Heart left ventricle (tissue), 16 donors: ENCODE measurements around the gene NR1H2. TPM values are rescaled to one million over a fixed set of nuclear protein-coding genes. Genes with fewer than 3 reads are reported as not detected.
A peak's percentile ranks its signal among the peaks of the same experiment; 100 is the strongest.

ENCODE experiments used
- ATAC-seq, 4 donors: fragments of 200-7000 bp; cut with Tn5 transposase; one replicate each; pipeline ENCODE4 v1.9.1; 2020 to 2022; ENCODE audit warnings: moderate library complexity in 4 of 4, mild to moderate bottlenecking in 3 of 4, moderate number of reproducible peaks in 1 of 4
- DNase-seq, 5 donors: peaks; one replicate each; pipeline ENCODE4 v3.0.0-alpha.2; 2020
- H3K27ac ChIP-seq, 12 donors: fragments of 200-600 bp; sonication (generic) in 4 of 12; one replicate each; pipeline versions ENCODE4 v1.5.0 to v1.8.0; 2016 to 2022; ENCODE audit warnings: mild to moderate bottlenecking in 2 of 12
- H3K27me3 ChIP-seq, 9 donors: fragments of 200-600 bp; sonication (generic) in 2 of 9; one replicate each; pipeline versions ENCODE4 v1.5.1 to v1.8.0; 2016 to 2022; ENCODE audit warnings: mild to moderate bottlenecking in 3 of 9
- H3K36me3 ChIP-seq, 9 donors: fragments of 200-600 bp; sonication (generic) in 2 of 9; one replicate each; pipeline versions ENCODE4 v1.5.0 to v1.8.0; 2018 to 2022; ENCODE audit warnings: mild to moderate bottlenecking in 2 of 9
- H3K4me1 ChIP-seq, 12 donors: fragments of 200-600 bp; sonication (generic) in 4 of 12; one replicate each; pipeline versions ENCODE4 v1.5.0 to v1.8.0; 2016 to 2022; ENCODE audit warnings: mild to moderate bottlenecking in 3 of 12
- H3K4me3 ChIP-seq, 12 donors: fragments of 200-600 bp; sonication (generic) in 4 of 12; one replicate each; pipeline versions ENCODE4 v1.5.0 to v1.8.0; 2017 to 2022; ENCODE audit warnings: mild to moderate bottlenecking in 9 of 12, moderate library complexity in 4 of 12
- H3K9me3 ChIP-seq, 12 donors: fragments of 200-600 bp; sonication (generic) in 4 of 12; one replicate each; pipeline versions ENCODE4 v1.5.0 to v1.8.0; 2016 to 2022; ENCODE audit warnings: mild to moderate bottlenecking in 1 of 12
- POLR2A ChIP-seq, 2 donors: fragments of 450-650 bp; IDR thresholded peaks; one replicate each; pipeline ENCODE4 v1.6.1; 2017; ENCODE audit warnings: antibody characterized with exemption in 2 of 2, mild to moderate bottlenecking in 2 of 2, moderate library complexity in 2 of 2
- WGBS, 4 donors: extraction: QIAGEN DNeasy Blood & Tissue Kit in 2 of 4; methylation state at CpG; one replicate each; pipeline versions ENCODE4 v1.1.5 to v1.1.7; 2013 to 2018; 5-methylcytosine and 5-hydroxymethylcytosine counted together
- intact Hi-C, 10 donors: fragments of 100-400 bp; cut with DNase I; formaldehyde crosslinking; loops; one replicate each; pipeline versions ENCODE4 v1.11.1 to v1.14.2; 2022
- long read RNA-seq, 3 donors: library from polyadenylated mRNA; unstranded; transcript quantifications; one replicate each; pipeline ENCODE4 v2.0.0, GENCODE V29; 2020 to 2021
- polyA plus RNA-seq, 2 donors: library from polyadenylated mRNA; stranded (reverse); fragments of 200-250 nt; gene quantifications; one replicate each; pipeline ENCODE4 v1.2.3, GENCODE V29; 2013
- total RNA-seq, 9 donors: library from RNA; depleted of rRNA in 2 of 9; stranded (reverse); fragments of >200 nt in 2 of 9; fragmentation: NEBNext Ultra II Directional in 3 of 9; extraction: Animal tissue kit (Norgen Biotek cat#: 25700) in 3 of 9; gene quantifications; one replicate each; pipeline versions ENCODE4 v1.1.0 to v1.2.4, GENCODE V29; 2016 to 2023
- TF ChIP-seq, protein P1 (sequence below), 12 donors: fragments of 200-600 bp; sonication (generic) in 4 of 12; IDR thresholded peaks; one replicate each; pipeline versions ENCODE4 v1.5.0 to v1.8.0; 2018 to 2022; ENCODE audit warnings: antibody characterized with exemption in 12 of 12, mild to moderate bottlenecking in 5 of 12
- donor health status: ischemic (EF 13 %, LVEDD 7.1; RV severe dilation, severe dysfunction).
- donor health status: healthy with polysubstance abuse.
- donor health status: DM: no; HTN: yes; CAD: no.
- donor health status: DM: no; HTN: no; CAD: no.
- donor health status: ischemic (EF 25% LVEDD 6.9; RV normal size, moderate dysfunction).
- donor health status: ischemic (EF 25% LVEDD 5.7; RV mildly dilated, moderate dysfunction).
- donor health status: healthy.
- donor health status: DM: yes; HTN: yes; CAD: no.
- donor health status: ischemic (EF 35%, LVEDD 5.7; RV mildly dilated, moderate dysfunction).
- donor health status: nonischemic (EF 11% LVEDD 7.7; RV severe dilation, severe dysfunction).
- donor health status: DM: yes; HTN: yes; CAD: no.
- donor health status: PGD.
- donor health status: ischemic (EF 29% LVEDD 5.4; RV normal size, mild dysfunction).
- donor health status: nonischemic (EF 23%, LVEDD 6.1; RV moderate dilation, normal function).

Gene NR1H2
- 100 to 1,000 TPM in 3 of 9 donors, 10 to 100 TPM in 6; 66.2 to 162 (median 74.3) TPM for total RNA-seq
- 100 to 1,000 TPM in 1 of 2 donors, 10 to 100 TPM in 1; 91.5 to 155 TPM for polyA plus RNA-seq
- long read RNA-seq, donor 1, transcript NR1H2-201 (10 exons, 1,998 nt), result major isoform, 177 of 255 reads
- long read RNA-seq, donor 1, partial matches to known transcripts, result 54 of 255 reads
- long read RNA-seq, donor 1, other reads (novel, unspliced or antisense), result 17 of 255 reads
- long read RNA-seq, donor 2, transcript NR1H2-211 (10 exons, 1,830 nt), result minor isoform, 31 of 1,132 reads
- long read RNA-seq, donor 2, transcript NR1H2-202 (9 exons, 1,466 nt), result minor isoform, 18 of 1,132 reads
- long read RNA-seq, donor 2, transcript NR1H2-201 (10 exons, 1,998 nt), result major isoform, 917 of 1,132 reads
- long read RNA-seq, donor 2, partial matches to known transcripts, result 99 of 1,132 reads
- long read RNA-seq, donor 2, other reads (novel, unspliced or antisense), result 66 of 1,132 reads
- long read RNA-seq, donor 3, transcript NR1H2-201 (10 exons, 1,998 nt), result major isoform, 222 of 313 reads
- long read RNA-seq, donor 3, transcript NR1H2-211 (10 exons, 1,830 nt), result minor isoform, 5 of 313 reads
- long read RNA-seq, donor 3, partial matches to known transcripts, result 59 of 313 reads
- long read RNA-seq, donor 3, other reads (novel, unspliced or antisense), result 23 of 313 reads

DNA sequence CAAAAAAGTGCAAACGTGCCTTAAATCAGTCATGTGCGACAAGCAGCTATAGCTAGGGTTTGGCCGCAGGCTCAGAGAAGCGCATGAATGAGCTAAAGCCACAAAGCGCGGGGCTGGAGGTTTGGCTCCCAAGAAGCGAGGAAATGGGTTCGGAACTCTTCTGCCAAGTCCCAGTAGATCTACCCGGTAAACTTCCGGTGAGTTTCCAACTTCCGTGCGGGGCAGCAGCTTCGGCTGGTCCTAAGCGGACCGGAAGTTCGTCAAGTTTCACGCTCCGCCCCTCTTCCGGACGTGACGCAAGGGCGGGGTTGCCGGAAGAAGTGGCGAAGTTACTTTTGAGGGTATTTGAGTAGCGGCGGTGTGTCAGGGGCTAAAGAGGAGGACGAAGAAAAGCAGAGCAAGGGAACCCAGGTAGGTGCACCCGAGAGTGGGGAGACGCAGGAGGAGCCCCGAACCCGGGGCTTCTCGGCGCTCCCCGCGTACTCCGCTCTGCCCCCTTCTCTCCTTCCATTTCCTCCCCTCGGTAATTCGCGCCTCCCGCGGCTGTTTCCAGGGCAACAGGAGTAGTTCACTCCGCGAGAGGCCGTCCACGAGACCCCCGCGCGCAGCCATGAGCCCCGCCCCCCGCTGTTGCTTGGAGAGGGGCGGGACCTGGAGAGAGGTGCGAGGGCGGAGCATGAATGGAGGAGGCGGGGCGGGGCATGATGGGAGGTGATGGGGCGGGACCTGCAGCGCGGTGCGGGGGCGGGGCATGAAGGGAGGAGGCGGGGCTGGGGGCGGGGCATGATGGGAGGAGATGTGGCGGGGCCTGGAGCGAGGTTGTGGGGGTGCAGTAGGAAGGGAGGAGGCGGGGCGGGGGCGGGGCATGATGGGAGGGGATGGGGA lies at the start of gene NR1H2:
Gene NR1H2, plus strand, starts transcription at position 292 of the 885 bp plus-strand sequence. CDS start 1,149 bp downstream, outside the sequence.
- Histone ChIP-seq H3K27ac (peak within 1 kb of the TSS; percentile 96 to 100 (median 99)), H3K27me3 (no peaks in the 10 kb centered on the region), H3K4me1 (peaks cover 0 to 43% (median 21%) of the 10 kb centered on the region in 12 donors), H3K9me3 (no peaks in the 10 kb centered on the region), H3K36me3 (peaks cover 0 to 42% (median 40%) of the 10 kb centered on the region in 9 donors), H3K4me3 (peak within 1 kb of the TSS; percentile 74 to 99 (median 92))
- WGBS, 4 donors, result 1 to 3% (median 2%) methylated on average over 54 to 67 of the region's 67 CpGs
- DNase-seq, result peak; percentile 95 to 97 (median 95)
- TF ChIP-seq, protein P1, sequence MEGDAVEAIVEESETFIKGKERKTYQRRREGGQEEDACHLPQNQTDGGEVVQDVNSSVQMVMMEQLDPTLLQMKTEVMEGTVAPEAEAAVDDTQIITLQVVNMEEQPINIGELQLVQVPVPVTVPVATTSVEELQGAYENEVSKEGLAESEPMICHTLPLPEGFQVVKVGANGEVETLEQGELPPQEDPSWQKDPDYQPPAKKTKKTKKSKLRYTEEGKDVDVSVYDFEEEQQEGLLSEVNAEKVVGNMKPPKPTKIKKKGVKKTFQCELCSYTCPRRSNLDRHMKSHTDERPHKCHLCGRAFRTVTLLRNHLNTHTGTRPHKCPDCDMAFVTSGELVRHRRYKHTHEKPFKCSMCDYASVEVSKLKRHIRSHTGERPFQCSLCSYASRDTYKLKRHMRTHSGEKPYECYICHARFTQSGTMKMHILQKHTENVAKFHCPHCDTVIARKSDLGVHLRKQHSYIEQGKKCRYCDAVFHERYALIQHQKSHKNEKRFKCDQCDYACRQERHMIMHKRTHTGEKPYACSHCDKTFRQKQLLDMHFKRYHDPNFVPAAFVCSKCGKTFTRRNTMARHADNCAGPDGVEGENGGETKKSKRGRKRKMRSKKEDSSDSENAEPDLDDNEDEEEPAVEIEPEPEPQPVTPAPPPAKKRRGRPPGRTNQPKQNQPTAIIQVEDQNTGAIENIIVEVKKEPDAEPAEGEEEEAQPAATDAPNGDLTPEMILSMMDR (IDR thresholded peaks at IDR 0.05), result no peak
- peak in 1 of 2 donors; percentile 79 for TF ChIP-seq POLR2A (IDR thresholded peaks at IDR 0.05)
- ATAC-seq, result peak; percentile 91 to 98 (median 93)
- intact Hi-C loops, result loop anchor here in 4 of 10 donors (2.0 to 10.0 kb wide), 4 partner anchors 134 to 728 kb away; partner anchors contain the start of genes CTU1 (in 2 of the 4), JOSD2 (in 2 of the 4) and ASPDH (in 1 of the 4)

DNA sequence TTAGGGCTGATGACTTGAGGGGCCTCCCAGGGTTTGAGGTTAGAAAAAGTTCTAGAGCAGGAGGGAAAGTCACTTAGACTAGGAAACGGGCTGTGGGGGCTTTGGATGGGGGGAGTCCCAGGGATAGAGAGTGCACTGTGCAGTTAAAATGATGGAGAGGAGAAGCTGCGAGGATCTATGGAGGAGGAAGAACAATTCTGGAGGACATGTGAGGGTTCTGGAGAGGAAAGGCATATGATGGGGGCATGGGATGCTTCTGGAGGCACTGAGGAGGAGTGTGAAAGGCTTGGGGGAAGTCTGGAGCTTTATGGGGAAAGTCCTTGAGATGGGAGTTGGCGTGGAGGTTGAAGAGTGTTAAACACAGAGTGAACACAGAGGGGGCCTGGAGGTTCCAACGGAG lies 49.2 kb upstream of the NR1H2 start:
- ATAC-seq, result no peak
- Histone ChIP-seq H3K9me3 (no peaks in the 10 kb centered on the region), H3K4me1 (peaks cover 0 to 39% (median 18%) of the 10 kb centered on the region in 12 donors), H3K36me3 (no peaks in the 10 kb centered on the region), H3K27me3 (peaks cover 2 to 52% (median 16%) of the 10 kb centered on the region in 9 donors), H3K4me3 (no peak overlapping the region), H3K27ac (no peak overlapping the region)
- no peak for TF ChIP-seq POLR2A (IDR thresholded peaks at IDR 0.05)
- TF ChIP-seq, protein P1 (IDR thresholded peaks at IDR 0.05), result no peak
- no peak for DNase-seq
- intact Hi-C loops, result loop anchor here in 1 of 10 donors (5.0 to 10.0 kb wide), 2 partner anchors 160 to 182 kb away; no protein-coding TSS in a partner anchor
- 41 to 66% (median 48%) methylated on average over 3 to 4 of the region's 4 CpGs for WGBS, 4 donors

DNA sequence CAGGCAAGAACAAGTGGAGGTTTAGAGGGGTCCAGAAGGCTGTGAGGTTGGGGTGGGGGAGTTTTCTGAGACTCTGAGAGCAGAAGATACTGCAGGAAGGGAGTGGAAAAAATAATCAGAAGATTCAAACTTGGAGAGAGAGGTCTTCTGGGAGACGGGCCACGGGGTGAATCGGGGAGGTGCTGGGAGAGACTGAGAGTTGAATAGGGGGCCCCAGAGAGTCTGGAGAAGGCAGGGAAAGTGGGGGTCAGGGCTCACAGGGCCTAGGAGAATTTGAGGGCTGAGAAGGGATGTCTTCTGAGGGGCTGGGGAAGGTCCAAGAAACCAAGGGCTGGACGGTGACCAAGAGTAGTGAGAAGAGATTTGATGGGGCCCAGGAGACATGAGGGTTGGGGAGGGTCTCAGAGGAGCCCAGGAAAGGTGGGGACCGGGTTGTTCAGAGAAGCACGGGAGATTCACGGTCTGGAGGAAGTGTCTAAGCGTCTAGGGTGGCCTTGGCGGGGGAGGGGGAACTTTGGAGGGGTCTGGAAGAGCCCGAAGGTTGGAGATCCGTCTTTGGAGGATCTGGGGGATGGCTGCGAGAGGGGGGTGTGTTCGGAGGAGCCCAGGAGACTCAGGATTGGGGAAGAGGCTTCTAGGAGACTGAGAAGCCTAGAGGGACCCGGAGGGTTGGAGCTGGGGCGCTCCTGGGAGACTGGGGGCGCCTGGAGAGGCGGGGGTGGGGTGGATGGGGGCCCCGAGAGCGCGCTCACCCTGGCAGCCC lies 48.6 kb upstream of the NR1H2 start:
- 16 to 31% (median 21%) methylated on average over 14 to 20 of the region's 20 CpGs for WGBS, 4 donors
- Histone ChIP-seq H3K4me3 (peak overlapping the region in 1 of 12 donors; percentile 45), H3K27ac (no peak overlapping the region), H3K9me3 (no peaks in the 10 kb centered on the region), H3K27me3 (peaks cover 2 to 58% (median 19%) of the 10 kb centered on the region in 9 donors), H3K36me3 (no peaks in the 10 kb centered on the region), H3K4me1 (peaks cover 0 to 44% (median 18%) of the 10 kb centered on the region in 12 donors)
- intact Hi-C loops, result loop anchor here in 1 of 10 donors (5.0 to 10.0 kb wide), 2 partner anchors 160 to 183 kb away; no protein-coding TSS in a partner anchor
- no peak for ATAC-seq
- DNase-seq, result no peak
- TF ChIP-seq POLR2A (IDR thresholded peaks at IDR 0.05), result no peak
- TF ChIP-seq, protein P1 (IDR thresholded peaks at IDR 0.05), result no peak
